Endometrium (tissue), 2 donors: ENCODE data around the gene NT5DC3.
"Not testable (repeated sequence)": the region's sequence is repeated elsewhere in the genome, so short reads cannot be mapped to it uniquely, and the experiment has no call there.

Source experiments
- FAIRE-seq: peaks from 2 replicates; lab custom pipeline; 2012; peaks lifted over from hg19 to GRCh38; lab: Jason Lieb, UNC
- donor health status: control.
- donor health status: control.

Gene NT5DC3

GRCh38 chr12:103855036-103855712, 14.1 kb upstream of the NT5DC3 start:
- peak; percentile 26 for FAIRE-seq

DNA sequence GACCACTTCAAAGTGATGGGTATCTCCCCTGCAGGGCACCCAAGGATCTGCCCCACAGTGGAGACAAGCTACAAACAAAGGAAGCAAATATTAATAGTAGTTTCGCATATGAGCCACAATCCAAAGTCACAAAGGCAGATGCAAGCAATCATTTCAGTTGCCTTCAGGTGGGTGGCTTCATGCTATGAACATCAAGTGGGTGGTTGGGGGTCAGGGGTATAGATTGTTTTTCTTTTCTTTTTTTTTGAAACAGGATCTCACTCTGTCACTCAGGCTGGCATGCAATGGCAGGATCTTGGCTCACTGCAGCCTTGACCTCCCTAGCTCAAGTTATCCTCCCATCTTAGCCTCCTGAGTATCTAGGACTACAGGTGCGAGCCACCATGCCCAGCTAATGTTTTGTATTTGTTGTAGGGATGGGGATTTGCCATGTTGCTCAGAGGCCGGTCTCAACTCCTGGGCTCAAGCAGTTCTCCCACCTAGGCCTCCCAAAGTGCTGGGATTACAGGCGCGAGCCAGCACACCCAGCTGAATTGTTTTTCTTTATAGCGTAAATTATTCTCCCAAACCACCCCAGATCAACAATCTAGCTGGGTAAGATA, 13.4 kb upstream of the NT5DC3 start:
- no peak for FAIRE-seq

DNA sequence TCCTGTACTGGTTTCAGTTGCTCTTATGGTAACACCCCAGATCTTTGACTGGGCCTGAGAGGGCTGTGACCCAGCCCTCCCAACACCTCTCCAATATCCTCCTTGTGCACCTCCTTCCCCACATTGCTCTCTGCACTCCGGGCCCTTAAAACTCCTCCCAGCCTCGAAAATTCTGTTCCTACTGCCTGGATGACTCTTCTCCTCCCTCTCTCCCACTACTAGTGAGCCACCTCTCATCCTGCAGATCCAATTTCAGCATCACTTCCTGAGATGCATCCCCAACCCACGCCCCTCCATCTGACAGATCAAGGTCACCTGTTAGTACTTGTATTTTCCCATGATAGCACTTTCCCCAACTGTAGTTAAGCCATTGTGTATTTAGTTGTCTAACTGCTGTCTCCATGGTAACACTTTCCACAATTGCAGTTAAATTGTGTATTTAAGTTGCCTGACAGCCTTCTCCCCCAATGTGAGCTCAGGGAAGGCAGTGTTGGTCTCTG, 11.5 kb upstream of the NT5DC3 start:
- no peak for FAIRE-seq

DNA sequence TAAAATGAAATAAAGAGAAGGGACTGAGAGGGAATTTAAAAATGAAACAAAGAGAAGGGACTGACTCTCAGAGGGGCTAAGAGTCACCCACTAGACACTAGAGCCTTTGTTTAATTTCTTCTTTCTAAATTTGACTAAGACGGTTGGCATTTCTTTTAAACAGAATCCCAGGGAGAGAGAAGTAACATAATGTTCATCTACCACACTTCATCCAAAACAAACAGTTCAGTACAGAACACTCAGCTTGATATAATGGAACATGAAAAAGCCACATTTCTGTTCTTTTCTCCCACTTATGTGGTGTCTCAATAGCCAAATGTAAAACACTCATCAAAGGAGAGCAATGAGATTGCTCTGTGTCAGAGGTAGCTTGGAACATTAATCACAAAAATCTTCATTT, 10.1 kb upstream of the NT5DC3 start:
- FAIRE-seq: no peak

DNA sequence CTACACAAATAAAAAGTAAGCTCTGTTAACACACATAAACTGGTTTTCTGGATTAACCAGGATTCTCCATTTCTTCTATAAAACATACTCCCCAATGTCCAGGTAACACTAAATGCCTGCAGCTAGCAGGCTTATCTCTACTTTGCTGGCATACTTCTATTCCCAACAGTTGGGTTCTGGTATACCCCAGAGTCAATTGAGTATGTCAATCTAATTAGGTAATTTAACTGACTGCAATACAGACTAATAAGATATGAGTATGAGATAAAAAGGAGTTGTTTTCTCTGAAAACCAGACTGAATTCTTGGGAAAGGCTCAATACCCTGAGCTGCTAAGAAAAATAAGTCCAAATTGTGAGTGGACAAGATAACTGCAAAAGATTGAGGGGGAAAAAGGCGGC, 9.4 kb upstream of the NT5DC3 start:
- no peak for FAIRE-seq

GRCh38 chr12:103848917-103849491, 8.0 kb upstream of the NT5DC3 start:
- FAIRE-seq: no peak

DNA sequence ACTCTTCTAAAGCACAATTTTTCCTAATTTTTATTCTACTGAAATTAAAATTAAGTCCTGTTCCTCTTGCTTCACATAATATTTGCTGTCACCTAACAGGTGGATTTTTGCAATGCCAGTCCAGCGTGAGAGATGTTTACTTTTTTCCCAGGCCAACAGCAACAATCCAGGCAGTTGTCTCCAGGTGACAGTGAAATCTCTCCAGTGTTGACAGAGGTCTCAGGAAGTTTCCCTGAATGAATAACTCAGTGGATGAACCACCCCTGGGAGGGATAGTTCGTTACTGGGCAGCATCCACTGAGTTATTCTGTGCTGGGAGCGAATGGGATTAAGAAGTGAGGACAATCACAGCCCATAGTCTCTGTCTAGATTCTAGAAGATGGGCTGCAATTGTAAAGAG, 7.1 kb upstream of the NT5DC3 start:
- no peak for FAIRE-seq

GRCh38 chr12:103846415-103846814, 5.4 kb upstream of the NT5DC3 start:
- FAIRE-seq: no peak

DNA sequence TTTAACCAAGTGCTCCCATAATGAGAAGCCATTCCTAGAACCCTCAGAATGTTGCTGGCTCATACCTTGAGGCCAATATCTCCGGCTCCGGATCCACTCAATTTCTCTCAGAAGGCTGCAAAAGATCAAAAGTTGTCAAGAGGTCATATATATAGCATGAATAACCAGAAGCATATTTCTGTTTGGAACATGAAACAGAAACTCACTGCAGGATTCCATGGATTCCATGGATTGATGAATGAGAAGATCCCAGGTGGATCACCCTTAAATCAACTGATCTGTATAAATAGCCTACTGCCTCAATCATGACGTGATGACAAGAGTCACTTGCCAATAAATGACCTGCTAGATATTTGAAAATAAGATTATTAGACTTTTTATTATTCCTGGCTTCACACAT, 3.3 kb upstream of the NT5DC3 start:
- no peak for FAIRE-seq

DNA sequence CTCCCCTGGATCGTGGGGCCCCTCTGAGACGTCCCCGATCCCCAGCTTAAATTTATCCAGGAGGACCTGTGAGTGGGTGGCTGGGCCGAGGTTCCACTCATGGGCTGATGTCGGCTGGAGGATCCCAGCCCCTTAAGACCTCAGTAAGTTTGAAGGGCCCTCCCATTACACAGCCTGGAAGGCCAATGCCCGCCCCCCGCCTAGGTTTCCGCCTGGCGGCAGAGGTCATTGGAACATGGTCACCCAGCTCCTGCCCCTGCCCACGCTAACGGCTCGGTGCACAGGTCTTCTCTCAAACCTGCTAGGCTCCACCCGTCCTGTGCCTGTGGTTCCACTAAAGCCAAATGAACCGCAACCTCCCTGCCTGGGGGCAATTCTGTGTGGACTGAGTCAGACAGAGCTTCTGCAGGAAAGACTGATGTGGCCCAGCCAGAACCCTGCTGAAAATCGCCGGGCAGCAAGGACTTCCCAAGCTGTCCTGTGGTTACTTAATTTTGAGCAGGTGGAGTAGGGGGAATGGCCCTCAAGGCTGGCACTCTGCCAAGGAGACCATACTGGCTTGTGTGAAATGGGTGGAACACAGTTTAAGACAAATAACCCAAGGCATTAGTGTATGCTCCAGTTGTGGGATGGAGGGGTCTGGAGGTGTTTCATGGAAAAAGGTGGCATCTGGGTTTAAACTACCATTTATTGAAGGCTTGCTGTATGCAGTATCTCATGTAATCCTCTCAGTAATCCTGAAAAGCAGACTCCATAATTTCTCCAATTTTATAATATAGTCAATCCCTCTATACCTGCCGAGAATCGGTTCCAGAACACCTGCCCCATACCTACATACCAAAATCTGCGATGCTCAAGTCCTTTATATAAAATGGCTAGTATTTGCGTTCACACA, 903 bp upstream of the NT5DC3 start:
- no peak for FAIRE-seq

DNA sequence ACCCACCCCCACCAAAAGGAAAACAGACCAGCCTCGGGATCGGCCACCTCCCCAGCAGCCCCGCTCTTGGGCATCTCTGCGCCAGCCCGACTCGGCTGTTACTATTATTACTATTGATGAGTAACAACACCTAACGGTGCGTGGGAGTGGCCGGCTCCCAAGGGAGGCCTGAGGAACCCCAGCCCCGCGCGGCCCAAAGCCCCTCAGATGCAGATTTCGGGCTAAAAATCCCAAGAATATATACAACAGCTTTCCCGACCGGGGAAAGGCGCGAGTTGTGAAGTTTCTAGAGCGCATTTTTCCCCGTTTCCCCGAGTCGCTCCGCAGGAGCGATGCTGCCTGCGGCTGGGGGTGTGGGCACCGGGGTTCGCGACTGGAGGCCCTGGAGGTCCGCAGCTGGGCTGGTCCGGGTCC, 565 bp downstream of the NT5DC3 start:
- no peak for FAIRE-seq

- no peak for FAIRE-seq
These were observed 1.2 kb downstream of the NT5DC3 start for GRCh38 chr12:103839609-103840461.

- FAIRE-seq: no peak
These were observed 1.9 kb downstream of the NT5DC3 start for GRCh38 chr12:103839103-103839502.

GRCh38 chr12:103838254-103838914, 2.6 kb downstream of the NT5DC3 start:
- no peak for FAIRE-seq

DNA sequence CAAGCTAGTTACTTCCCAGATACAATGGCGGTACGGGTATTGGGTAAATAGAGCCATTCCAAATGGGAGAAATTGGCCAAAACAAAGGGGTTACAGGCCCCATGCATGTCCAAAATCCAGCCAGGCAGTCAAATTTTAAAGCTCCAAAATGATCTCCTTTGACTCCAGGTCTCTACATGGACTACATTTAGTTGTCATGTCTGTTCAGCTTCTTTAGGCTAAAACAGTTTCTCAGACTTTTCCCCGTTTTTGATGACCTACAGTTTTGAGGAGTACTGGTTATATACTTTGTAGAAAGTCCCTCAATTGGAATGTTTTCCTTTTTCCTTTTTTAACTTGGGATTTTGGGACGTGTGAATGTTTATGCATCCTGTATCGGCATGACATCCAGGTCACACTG, 4.7 kb downstream of the NT5DC3 start:
- FAIRE-seq: no peak

DNA sequence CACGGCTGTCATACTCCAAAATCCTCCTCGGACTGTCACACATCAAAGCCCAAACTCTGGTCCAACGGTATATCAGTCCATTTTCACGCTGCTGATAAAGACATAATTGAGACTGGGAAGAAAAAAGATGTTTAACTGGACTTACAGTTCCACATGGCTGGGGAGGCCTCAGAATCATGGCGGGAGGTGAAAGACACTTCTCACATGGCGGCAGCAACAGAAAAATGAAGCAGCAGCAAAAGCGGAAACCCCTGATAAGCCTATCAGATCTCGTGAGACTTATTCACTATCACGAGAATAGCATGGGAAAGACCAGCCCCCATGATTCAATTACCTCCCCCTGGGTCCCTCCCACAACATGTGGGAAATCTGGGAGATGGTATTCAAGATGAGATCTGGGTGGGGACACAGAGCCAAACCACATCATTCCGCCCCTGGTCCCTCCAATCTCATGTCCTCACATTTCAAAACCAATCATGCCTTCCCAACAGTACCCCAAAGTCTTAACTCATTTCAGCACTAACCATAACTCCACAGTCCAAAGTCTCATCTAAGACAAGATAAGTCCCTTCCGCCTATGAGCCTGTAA, 5.2 kb downstream of the NT5DC3 start:
- not testable (repeated sequence) for FAIRE-seq

DNA sequence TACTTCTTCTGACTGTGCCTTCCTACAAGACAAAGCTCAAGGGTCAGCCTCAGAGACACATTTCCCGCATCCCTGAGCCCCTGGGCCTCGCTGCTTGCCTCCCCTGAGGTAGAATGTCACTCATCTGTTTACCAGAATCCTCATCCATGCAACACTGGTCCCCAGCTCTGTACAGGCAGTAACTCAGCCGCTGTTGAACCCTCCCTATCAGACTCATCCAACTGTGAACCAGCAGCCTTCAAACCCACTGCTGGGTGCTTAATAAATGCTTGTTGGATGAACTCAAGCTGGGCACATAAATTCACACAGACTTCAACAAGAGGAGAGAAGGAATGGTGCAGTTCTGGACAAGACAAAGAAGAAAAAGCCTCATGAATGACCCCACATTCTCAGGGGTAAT, 6.1 kb downstream of the NT5DC3 start:
- FAIRE-seq: no peak

GRCh38 chr12:103833891-103834290, 7.1 kb downstream of the NT5DC3 start:
- no peak for FAIRE-seq

- FAIRE-seq: no peak
These were observed 7.8 kb downstream of the NT5DC3 start for GRCh38 chr12:103833095-103833775.
